Esophagus squamous epithelium (tissue), 5 donors: ENCODE data around the gene CEP192. TPM values are rescaled to one million over a fixed set of nuclear protein-coding genes. Genes with fewer than 3 reads are reported as not detected.

Source experiments
- DNase-seq: peaks from one replicate; lab custom pipeline; 2025; lab: John Stamatoyannopoulos, UW
- H3K27ac ChIP-seq, 4 donors: fragments of 200-600 bp; sonication (generic); one replicate each; pipeline ENCODE4 v1.5.1; 2016 to 2019; ENCODE audit warnings: mild to moderate bottlenecking in 1 of 4
- H3K27me3 ChIP-seq, 4 donors: fragments of 200-600 bp; sonication (generic); 1 replicate in 3 of 4; 2 replicates in 1 of 4; pipeline versions ENCODE4 v1.5.1 to v1.6.0; 2017 to 2021; ENCODE audit warnings: antibody characterized with exemption in 1 of 4
- H3K36me3 ChIP-seq, 3 donors: fragments of 200-600 bp; sonication (generic); one replicate each; pipeline ENCODE4 v1.5.1; 2016 to 2019
- H3K4me1 ChIP-seq, 3 donors: fragments of 200-600 bp; sonication (generic); one replicate each; pipeline ENCODE4 v1.5.1; 2017 to 2019
- H3K4me3 ChIP-seq, 4 donors: fragments of 200-600 bp; sonication (generic); 1 replicate in 3 of 4; 2 replicates in 1 of 4; pipeline ENCODE4 v1.5.1; 2016 to 2019; ENCODE audit warnings: mild to moderate bottlenecking in 2 of 4, moderate library complexity in 1 of 4
- H3K9me3 ChIP-seq, 3 donors: fragments of 200-600 bp; sonication (generic); one replicate each; pipeline ENCODE4 v1.5.1; 2016 to 2019
- CTCF ChIP-seq, 6 experiments: fragments of 450-650 bp in 4 of 6; fragments of 200-600 bp in 2 of 6; sonication (generic) in 2 of 6; IDR thresholded peaks; one replicate each; pipeline ENCODE4 v1.5.1; 2016 to 2019; ENCODE audit warnings: antibody characterized with exemption in 6 of 6, mild to moderate bottlenecking in 4 of 6, moderate library complexity in 4 of 6
- POLR2A ChIP-seq, 4 donors: fragments of 450-650 bp; IDR thresholded peaks; one replicate each; pipeline ENCODE4 v1.6.1; 2017; ENCODE audit warnings: antibody characterized with exemption in 4 of 4, mild to moderate bottlenecking in 4 of 4, moderate library complexity in 3 of 4
- WGBS, 2 donors: methylation state at CpG; one replicate each; pipeline ENCODE4 v1.1.5; 2018; 5-methylcytosine and 5-hydroxymethylcytosine counted together
- intact Hi-C: fragments of 100-400 bp; cut with DNase I; formaldehyde crosslinking; loops from one replicate; pipeline ENCODE4 v1.15.0; 2022
- total RNA-seq, 4 donors: library from RNA; depleted of rRNA; stranded (reverse); fragments of >200 nt; gene quantifications; one replicate each; pipeline ENCODE4 v1.1.0, GENCODE V29; 2016
- donor health status: DM: yes; HTN: yes; CAD: no.

The CEP192 gene
- total RNA-seq, 4 donors from 2014 or later, result 7.3 to 21.6 (median 13.6) TPM

- intact Hi-C loops, result no loop called here
- WGBS, 2 donors, result 70 to 73% methylated on average over 4 to 6 of the region's 6 CpGs
- DNase-seq, result no peak
- peaks cover 0 to 80% (median 13%) of the 10 kb centered on the region in 3 donors for H3K36me3 ChIP-seq
- peaks cover 0 to 6% (median 0%) of the 10 kb centered on the region in 3 donors for H3K4me1 ChIP-seq
- no peak for TF ChIP-seq POLR2A (IDR thresholded peaks at IDR 0.05)
- TF ChIP-seq CTCF (IDR thresholded peaks at IDR 0.05), result no peak
- no peak overlapping the region for H3K27ac ChIP-seq
- no peaks in the 10 kb centered on the region for H3K27me3 ChIP-seq
- no peaks in the 10 kb centered on the region for H3K9me3 ChIP-seq
- no peak overlapping the region for H3K4me3 ChIP-seq
These were observed 30.2 kb upstream of the CEP192 start for GRCh38 chr18:12960853-12961397.

- intact Hi-C loops, result no loop called here
- H3K4me1 ChIP-seq, result peaks cover 0 to 6% (median 0%) of the 10 kb centered on the region in 3 donors
- H3K9me3 ChIP-seq, result no peaks in the 10 kb centered on the region
- no peak overlapping the region for H3K4me3 ChIP-seq
- H3K27ac ChIP-seq, result no peak overlapping the region
- no peak for TF ChIP-seq CTCF (IDR thresholded peaks at IDR 0.05)
- no peak for TF ChIP-seq POLR2A (IDR thresholded peaks at IDR 0.05)
- peaks cover 0 to 84% (median 10%) of the 10 kb centered on the region in 3 donors for H3K36me3 ChIP-seq
- WGBS, 2 donors, result 88 to 100% methylated on average over 1 of the region's 1 CpG
- no peak for DNase-seq
- H3K27me3 ChIP-seq, result no peaks in the 10 kb centered on the region
These were observed 28.1 kb upstream of the CEP192 start for GRCh38 chr18:12963069-12963468.

- Histone ChIP-seq H3K4me1 (no peaks in the 10 kb centered on the region), H3K36me3 (peaks cover 0 to 99% (median 10%) of the 10 kb centered on the region in 3 donors), H3K9me3 (no peaks in the 10 kb centered on the region), H3K27me3 (no peaks in the 10 kb centered on the region), H3K27ac (no peak overlapping the region), H3K4me3 (no peak overlapping the region)
- TF ChIP-seq POLR2A (IDR thresholded peaks at IDR 0.05) (no peak), CTCF (IDR thresholded peaks at IDR 0.05) (no peak)
- WGBS, 2 donors, result 87 to 88% methylated on average over 4 of the region's 4 CpGs
- DNase-seq, result no peak
- intact Hi-C loops, result no loop called here
These were observed 23.0 kb upstream of the CEP192 start for GRCh38 chr18:12968115-12968514.

- TF ChIP-seq POLR2A (IDR thresholded peaks at IDR 0.05), result no peak
- no peak for TF ChIP-seq CTCF (IDR thresholded peaks at IDR 0.05)
- H3K27ac ChIP-seq, result no peak overlapping the region
- intact Hi-C loops, result no loop called here
- no peak overlapping the region for H3K4me3 ChIP-seq
- H3K27me3 ChIP-seq, result no peaks in the 10 kb centered on the region
- 90 to 93% methylated on average over 6 of the region's 6 CpGs for WGBS, 2 donors
- H3K4me1 ChIP-seq, result no peaks in the 10 kb centered on the region
- no peaks in the 10 kb centered on the region for H3K9me3 ChIP-seq
- H3K36me3 ChIP-seq, result peaks cover 0 to 99% (median 7%) of the 10 kb centered on the region in 3 donors
- no peak for DNase-seq
These were observed 22.5 kb upstream of the CEP192 start for GRCh38 chr18:12968619-12969018.

- 87 to 91% methylated on average over 4 of the region's 4 CpGs for WGBS, 2 donors
- intact Hi-C loops, result no loop called here
- no peaks in the 10 kb centered on the region for H3K4me1 ChIP-seq
- no peak for TF ChIP-seq CTCF (IDR thresholded peaks at IDR 0.05)
- no peak for TF ChIP-seq POLR2A (IDR thresholded peaks at IDR 0.05)
- no peak overlapping the region for H3K27ac ChIP-seq
- no peak overlapping the region for H3K4me3 ChIP-seq
- H3K36me3 ChIP-seq, result peaks cover 7 to 99% (median 11%) of the 10 kb centered on the region in 3 donors
- no peaks in the 10 kb centered on the region for H3K9me3 ChIP-seq
- no peak for DNase-seq
- H3K27me3 ChIP-seq, result no peaks in the 10 kb centered on the region
These were observed 17.5 kb upstream of the CEP192 start for GRCh38 chr18:12973562-12974213.
